ENCODE measurements around the gene METTL8. TPM values are rescaled to one million over a fixed set of nuclear protein-coding genes. Genes with fewer than 3 reads are reported as not detected.

The METTL8 gene, protein sequence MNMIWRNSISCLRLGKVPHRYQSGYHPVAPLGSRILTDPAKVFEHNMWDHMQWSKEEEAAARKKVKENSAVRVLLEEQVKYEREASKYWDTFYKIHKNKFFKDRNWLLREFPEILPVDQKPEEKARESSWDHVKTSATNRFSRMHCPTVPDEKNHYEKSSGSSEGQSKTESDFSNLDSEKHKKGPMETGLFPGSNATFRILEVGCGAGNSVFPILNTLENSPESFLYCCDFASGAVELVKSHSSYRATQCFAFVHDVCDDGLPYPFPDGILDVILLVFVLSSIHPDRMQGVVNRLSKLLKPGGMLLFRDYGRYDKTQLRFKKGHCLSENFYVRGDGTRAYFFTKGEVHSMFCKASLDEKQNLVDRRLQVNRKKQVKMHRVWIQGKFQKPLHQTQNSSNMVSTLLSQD
- total RNA-seq (2014; rRNA removed; shearing (Covaris generic)): 28.9 and 43.2 TPM in 2 replicates

DNA sequence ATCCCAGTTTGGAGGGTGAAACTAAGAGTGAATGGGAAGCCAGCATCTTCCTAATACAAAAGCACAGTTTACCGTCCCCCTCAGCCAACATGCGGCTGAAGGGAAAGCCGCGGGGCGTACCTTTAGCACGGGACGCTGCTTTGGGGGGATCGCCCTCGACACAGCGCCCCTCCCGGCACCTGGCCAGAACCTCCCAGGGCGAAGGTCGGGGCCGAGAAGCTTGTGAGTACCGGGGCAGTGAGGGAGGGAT lies at the start of gene METTL8:
Gene METTL8 (minus strand): TSS at position 228 of the 250 bp plus-strand sequence. CDS start 41,805 bp downstream, outside the sequence.
- Histone ChIP-seq H3K4me3 (ENCODE audit: insufficient read depth, low read depth, low read length) (peak within 1 kb of the TSS; percentile 85), H3K27me3 (ENCODE audit: control insufficient read depth, insufficient read depth, low read length) (no peaks in the 10 kb centered on the region), H3K36me3 (replicated peaks; ENCODE audit: control insufficient read depth, insufficient read depth, low read length) (peaks cover 9% of the 10 kb centered on the region)
- no peak for DNase-seq

DNA sequence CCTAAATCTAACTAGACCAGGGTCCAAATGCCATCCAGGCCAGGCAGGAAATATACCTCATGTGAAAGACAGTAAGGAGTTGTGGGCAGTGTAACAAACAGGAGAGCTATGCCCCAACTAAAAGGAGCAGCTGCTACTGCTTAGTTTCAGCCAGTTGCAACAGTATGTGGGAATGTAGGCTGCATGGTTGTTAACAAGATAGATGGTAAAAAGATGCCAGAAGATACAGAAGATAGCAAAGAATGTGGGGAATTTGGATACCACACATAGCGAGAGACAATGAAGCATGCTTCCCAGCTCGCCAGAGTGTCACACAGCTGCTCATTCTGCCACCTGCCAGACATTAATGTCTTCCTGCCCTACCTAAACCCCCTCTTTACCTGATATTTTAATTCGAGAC lies 49.1 kb upstream of the METTL8 start:
- H3K27me3 ChIP-seq (ENCODE audit: control insufficient read depth, insufficient read depth, low read length): no peaks in the 10 kb centered on the region
- no peak for DNase-seq
- no peak overlapping the region for H3K4me3 ChIP-seq (ENCODE audit: insufficient read depth, low read depth, low read length)
- peaks cover 3% of the 10 kb centered on the region; the same call in 1 of the 2 replicates for H3K36me3 ChIP-seq (replicated peaks; ENCODE audit: control insufficient read depth, insufficient read depth, low read length)

DNA sequence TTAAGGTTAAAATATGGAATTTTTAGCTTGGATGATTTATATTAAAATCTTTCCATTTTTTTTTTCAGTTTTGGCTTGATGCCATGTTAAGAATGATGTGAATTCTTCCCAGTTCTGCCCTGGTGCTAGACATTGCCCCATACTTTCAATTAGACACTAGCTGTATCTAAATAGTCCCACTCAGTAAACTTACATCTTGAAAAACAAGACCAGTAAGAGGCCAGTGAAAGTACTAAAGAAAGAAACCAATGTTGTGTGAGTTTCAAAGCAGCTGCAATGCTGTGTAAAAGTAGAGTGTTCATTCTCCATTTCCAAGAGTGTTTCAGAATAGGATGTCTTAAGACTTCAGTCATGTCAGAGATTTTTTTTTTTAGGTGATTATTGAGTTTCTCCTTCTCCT lies 48.5 kb upstream of the METTL8 start:
- Histone ChIP-seq H3K36me3 (replicated peaks; ENCODE audit: control insufficient read depth, insufficient read depth, low read length) (peaks cover 3% of the 10 kb centered on the region; the same call in 1 of the 2 replicates), H3K4me3 (ENCODE audit: insufficient read depth, low read depth, low read length) (no peak overlapping the region), H3K27me3 (ENCODE audit: control insufficient read depth, insufficient read depth, low read length) (no peaks in the 10 kb centered on the region)
- DNase-seq: no peak

DNA sequence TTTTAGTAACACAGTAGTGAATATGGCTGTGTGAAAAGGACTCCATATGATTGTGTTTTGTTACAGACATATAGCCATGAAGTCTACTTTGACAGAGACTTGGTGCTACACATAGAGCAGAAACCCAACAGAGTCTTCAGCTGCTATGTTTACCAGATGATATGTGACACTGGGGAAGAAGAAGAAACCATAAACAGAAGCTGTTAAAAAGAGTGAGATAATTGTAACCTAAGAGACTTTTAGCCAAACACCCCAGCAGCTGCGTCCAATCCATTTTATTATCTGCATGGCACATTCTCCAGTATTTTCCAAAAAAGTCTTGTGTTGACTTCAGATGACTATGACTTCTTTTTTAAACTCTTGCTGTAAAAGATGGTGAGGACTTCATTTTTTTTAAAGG lies 47.1 kb upstream of the METTL8 start:
- no peak overlapping the region for H3K4me3 ChIP-seq (ENCODE audit: insufficient read depth, low read depth, low read length)
- no peaks in the 10 kb centered on the region for H3K27me3 ChIP-seq (ENCODE audit: control insufficient read depth, insufficient read depth, low read length)
- peaks cover 3% of the 10 kb centered on the region; the same call in 1 of the 2 replicates for H3K36me3 ChIP-seq (replicated peaks; ENCODE audit: control insufficient read depth, insufficient read depth, low read length)
- DNase-seq: no peak

DNA sequence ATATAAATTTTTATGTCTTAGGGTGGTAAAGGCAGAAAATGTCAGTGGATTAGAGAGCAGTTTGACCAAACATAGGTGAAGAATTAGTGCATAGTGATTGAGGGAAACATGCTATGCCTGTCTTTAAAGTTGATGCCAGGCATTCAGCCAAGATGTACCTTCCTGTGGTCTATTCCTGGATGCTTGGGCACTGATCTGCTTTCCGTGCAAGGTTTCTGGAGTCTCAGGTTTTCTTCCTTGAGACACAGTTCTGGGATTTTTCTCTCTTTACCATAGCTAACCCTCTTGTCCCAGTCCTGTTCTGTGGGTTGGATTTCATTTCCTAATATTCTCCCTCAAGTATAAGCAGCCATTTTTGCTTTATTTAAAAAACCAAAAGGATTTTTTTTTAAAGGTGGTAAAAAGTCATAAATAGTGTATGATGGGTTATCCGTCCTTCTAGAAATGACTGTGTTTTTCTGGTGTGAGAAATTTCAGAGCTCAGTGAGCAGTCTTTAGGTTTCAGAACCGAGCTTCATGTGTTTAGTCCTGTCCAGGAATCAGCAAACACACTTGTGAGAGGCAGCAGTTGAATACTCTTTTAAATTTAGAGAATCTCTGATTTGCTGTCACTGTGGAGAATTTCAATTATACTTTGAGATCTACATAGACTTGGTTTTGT lies 45.5 kb upstream of the METTL8 start:
- no peak for DNase-seq
- Histone ChIP-seq H3K36me3 (replicated peaks; ENCODE audit: control insufficient read depth, insufficient read depth, low read length) (peaks cover 6% of the 10 kb centered on the region), H3K4me3 (ENCODE audit: insufficient read depth, low read depth, low read length) (no peak overlapping the region), H3K27me3 (ENCODE audit: control insufficient read depth, insufficient read depth, low read length) (no peaks in the 10 kb centered on the region)

DNA sequence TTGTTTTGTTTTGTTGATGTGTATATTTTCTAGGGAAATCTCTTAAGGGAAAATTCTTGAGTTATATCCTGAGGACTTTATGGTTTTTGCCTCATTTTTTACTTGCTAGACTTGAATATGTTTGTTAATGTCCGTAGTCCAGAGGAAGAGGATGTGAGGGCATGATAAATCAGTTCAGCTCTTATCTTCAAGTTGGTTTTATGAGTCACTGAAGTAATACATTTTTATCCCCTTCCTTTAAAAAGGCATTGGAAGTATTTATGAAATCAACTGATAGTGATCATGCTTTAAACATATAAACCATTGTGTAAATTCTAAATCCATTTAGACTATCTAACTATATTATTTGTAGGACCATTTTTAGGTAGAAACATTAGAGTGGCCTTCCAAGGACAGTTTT lies 44.6 kb upstream of the METTL8 start:
- no peak for DNase-seq

DNA sequence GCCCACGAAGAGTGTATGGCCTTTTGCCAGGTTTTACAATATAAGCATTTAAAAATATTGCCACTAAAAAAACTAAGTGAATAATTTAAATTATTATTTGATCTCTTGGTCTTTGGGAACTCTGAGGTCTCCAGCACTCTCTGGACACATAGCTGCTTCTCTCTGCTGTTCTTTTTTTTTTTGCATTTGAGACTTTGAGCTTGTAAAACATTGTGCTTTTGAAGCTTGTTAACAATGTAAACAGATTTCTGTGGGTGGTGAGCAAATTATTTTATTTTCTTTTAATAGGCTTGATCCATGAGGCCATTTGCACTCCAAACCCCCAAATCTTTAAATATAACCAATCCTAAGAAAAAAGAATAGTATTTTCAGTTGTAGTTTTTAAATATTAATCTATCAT lies 42.2 kb upstream of the METTL8 start:
- H3K27me3 ChIP-seq (ENCODE audit: control insufficient read depth, insufficient read depth, low read length): no peaks in the 10 kb centered on the region
- H3K4me3 ChIP-seq (ENCODE audit: insufficient read depth, low read depth, low read length): no peak overlapping the region
- H3K36me3 ChIP-seq (replicated peaks; ENCODE audit: control insufficient read depth, insufficient read depth, low read length): peaks cover 9% of the 10 kb centered on the region
- DNase-seq: no peak

More for the DNA sequence above, 44.6 kb upstream of the METTL8 start:
- Histone ChIP-seq H3K36me3 (replicated peaks; ENCODE audit: control insufficient read depth, insufficient read depth, low read length) (peaks cover 9% of the 10 kb centered on the region), H3K27me3 (ENCODE audit: control insufficient read depth, insufficient read depth, low read length) (no peaks in the 10 kb centered on the region), H3K4me3 (ENCODE audit: insufficient read depth, low read depth, low read length) (no peak overlapping the region)

DNA sequence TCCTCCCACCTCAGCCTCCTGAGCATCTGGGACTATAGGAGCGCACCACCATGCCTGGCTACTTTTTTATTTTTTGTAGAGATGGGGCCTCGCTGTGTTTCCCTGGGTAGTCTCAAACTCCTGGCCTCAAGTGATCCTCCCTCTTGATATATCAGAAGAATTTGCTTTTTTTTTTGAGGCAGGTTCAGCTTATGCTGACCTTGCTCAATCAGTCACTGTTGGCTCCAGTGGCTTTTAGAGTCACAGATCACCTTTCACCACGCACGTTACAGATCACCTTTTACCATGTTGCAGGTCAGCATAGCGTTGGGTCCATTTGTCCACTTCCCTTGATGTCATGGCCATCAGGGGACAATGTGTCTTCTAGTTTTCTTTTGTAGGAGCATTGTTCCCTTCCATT lies 36.3 kb upstream of the METTL8 start:
- Histone ChIP-seq H3K36me3 (replicated peaks; ENCODE audit: control insufficient read depth, insufficient read depth, low read length) (peaks cover 14% of the 10 kb centered on the region), H3K4me3 (ENCODE audit: insufficient read depth, low read depth, low read length) (no peak overlapping the region), H3K27me3 (ENCODE audit: control insufficient read depth, insufficient read depth, low read length) (no peaks in the 10 kb centered on the region)
- DNase-seq: no peak

DNA sequence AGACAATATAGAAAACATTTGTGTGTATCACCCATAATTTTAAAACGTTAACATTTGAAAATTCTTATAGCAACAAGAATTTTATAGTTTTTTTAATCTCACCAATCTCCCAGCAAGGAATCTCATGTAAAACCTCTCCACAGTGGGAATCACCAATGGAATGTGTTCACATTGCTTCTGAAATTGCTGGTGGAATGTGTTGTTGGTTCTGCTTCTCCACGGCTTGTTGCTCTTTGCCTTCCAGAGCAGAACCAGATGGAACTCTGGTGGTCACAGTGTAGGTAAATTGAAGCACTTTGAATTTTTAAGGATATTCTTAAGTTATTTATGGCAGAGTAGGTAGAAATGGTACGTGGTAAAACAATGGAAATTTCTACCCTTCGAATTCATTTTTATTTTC lies 35.4 kb upstream of the METTL8 start:
- no peak for DNase-seq
- Histone ChIP-seq H3K4me3 (ENCODE audit: insufficient read depth, low read depth, low read length) (no peak overlapping the region), H3K27me3 (ENCODE audit: control insufficient read depth, insufficient read depth, low read length) (no peaks in the 10 kb centered on the region), H3K36me3 (replicated peaks; ENCODE audit: control insufficient read depth, insufficient read depth, low read length) (peaks cover 10% of the 10 kb centered on the region)

DNA sequence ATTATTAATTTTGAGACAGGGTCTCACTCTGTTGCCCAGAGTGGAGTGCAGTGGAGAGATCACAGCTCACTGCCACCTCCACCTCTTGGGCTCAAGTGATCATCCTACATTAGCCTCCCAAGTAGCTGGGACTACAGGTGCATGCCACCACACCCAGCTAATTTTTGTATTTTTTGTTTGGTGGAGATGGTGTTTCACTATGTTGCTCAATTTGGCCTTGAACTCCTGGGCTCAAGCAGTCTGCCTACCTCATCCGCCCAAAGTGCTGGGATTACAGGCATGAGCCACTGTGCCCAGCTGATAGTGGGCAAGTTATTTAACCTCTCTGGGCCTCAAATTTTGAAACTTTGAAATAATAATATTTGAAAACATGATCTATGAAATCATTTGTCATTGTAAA lies 26.7 kb upstream of the METTL8 start:
- Histone ChIP-seq H3K36me3 (replicated peaks; ENCODE audit: control insufficient read depth, insufficient read depth, low read length) (no peaks in the 10 kb centered on the region; the same call in none of the 2 replicates), H3K4me3 (ENCODE audit: insufficient read depth, low read depth, low read length) (no peak overlapping the region), H3K27me3 (ENCODE audit: control insufficient read depth, insufficient read depth, low read length) (no peaks in the 10 kb centered on the region)
- DNase-seq: no peak

DNA sequence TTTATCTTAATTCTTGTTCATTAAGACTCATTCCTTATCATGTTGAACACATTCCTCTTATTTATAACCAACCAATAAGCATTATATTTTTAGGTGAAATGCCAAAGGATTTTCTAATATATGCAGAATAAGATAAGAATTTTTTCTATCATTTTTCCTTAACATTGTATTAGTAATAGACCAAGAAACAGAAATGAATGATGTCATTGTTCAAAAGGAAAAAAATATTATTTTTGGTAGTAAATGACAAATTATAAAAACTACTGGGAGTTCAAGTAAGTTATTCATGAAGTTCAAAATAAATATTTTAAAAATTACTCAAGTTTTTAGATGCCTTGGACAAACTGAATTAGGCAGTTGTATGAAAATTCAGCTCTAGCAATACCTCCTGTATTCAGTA lies 25.7 kb upstream of the METTL8 start:
- Histone ChIP-seq H3K36me3 (replicated peaks; ENCODE audit: control insufficient read depth, insufficient read depth, low read length) (no peaks in the 10 kb centered on the region; the same call in none of the 2 replicates), H3K27me3 (ENCODE audit: control insufficient read depth, insufficient read depth, low read length) (no peaks in the 10 kb centered on the region), H3K4me3 (ENCODE audit: insufficient read depth, low read depth, low read length) (no peak overlapping the region)
- no peak for DNase-seq

DNA sequence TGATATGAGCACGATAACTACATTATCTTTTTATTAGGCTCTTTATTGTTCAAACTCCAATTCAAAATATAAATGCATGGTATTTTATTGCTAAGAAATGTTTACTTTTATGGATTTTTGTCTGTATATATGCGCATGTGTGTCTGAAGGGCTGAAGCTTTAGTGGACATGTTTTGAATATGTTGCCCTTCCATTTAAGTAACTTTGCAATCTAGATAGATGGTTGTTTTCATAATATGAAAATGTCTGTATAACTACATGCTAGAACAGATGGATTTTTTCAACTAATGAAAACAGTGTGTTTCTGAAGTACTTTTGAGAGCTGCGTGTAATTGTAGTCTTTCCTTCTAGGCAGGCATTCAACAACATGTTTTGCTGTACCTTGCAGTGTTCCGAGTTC lies 19.0 kb upstream of the METTL8 start:
- Histone ChIP-seq H3K36me3 (replicated peaks; ENCODE audit: control insufficient read depth, insufficient read depth, low read length) (peaks cover 18% of the 10 kb centered on the region), H3K4me3 (ENCODE audit: insufficient read depth, low read depth, low read length) (no peak overlapping the region)
- DNase-seq: no peak

DNA sequence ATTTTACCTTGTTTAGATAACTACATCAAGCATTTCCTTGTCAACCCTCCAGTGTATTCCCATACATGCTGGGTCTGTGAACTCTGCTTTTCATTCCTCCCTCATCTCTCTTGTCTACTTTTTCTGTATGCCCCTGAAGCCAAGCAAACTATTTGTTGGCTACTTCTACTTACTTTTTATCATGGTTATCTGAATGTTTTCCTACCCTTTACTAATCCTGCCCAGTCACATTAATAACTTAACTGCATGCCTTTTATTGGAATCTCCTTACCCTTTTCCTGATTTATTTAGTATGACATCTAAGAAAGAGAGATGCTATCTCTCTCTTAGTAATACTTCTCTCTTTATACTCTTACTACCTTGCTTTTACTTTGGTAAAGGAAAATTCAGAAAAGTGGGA lies 17.3 kb upstream of the METTL8 start:
- peaks cover 20% of the 10 kb centered on the region for H3K36me3 ChIP-seq (replicated peaks; ENCODE audit: control insufficient read depth, insufficient read depth, low read length)
- no peaks in the 10 kb centered on the region for H3K27me3 ChIP-seq (ENCODE audit: control insufficient read depth, insufficient read depth, low read length)
- DNase-seq: no peak
- H3K4me3 ChIP-seq (ENCODE audit: insufficient read depth, low read depth, low read length): no peak overlapping the region

More for the DNA sequence above, 19.0 kb upstream of the METTL8 start:
- H3K27me3 ChIP-seq (ENCODE audit: control insufficient read depth, insufficient read depth, low read length): no peaks in the 10 kb centered on the region

DNA sequence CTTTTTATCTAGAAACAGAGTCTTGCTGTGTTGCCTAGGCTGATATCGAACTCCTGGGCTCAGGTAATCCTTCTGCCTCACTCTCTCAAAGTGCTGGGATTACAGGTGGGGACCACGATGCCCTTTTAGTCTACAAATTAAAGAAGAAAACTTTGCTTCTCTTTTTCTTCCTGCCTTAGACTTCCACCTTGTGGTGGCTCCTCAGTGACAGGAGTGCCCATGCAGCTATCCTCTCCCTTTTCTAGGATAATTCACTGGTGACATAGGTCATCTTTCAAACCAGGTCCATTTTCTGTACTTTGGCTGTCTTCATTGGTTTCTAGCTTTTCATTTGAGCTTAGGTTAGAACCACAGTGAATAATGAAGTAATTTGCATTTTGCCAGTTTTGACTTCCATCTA lies 13.9 kb upstream of the METTL8 start:
- no peak overlapping the region for H3K4me3 ChIP-seq (ENCODE audit: insufficient read depth, low read depth, low read length)
- no peaks in the 10 kb centered on the region for H3K27me3 ChIP-seq (ENCODE audit: control insufficient read depth, insufficient read depth, low read length)
- H3K36me3 ChIP-seq (replicated peaks; ENCODE audit: control insufficient read depth, insufficient read depth, low read length): peaks cover 19% of the 10 kb centered on the region
- DNase-seq: no peak

DNA sequence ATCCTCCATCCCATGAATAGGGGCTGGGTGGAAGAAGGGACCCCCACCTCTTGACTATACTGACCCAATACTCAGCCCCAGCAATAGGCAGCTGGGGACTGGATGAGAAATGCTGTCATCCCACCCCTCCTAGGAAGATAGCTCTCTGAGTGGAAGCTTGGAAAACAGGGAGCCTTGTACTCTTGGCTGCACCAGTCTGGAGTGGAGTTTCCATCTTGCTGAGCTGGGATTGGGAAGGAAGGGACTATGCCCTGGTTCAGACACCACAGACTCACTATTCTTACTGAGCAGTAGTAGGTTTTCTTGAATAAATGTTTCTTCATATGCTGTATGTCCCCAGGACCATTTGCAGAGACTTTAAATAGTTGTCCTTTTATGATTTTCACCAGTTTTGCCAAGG lies 7.7 kb upstream of the METTL8 start:
- no peak overlapping the region for H3K4me3 ChIP-seq (ENCODE audit: insufficient read depth, low read depth, low read length)
- no peaks in the 10 kb centered on the region for H3K27me3 ChIP-seq (ENCODE audit: control insufficient read depth, insufficient read depth, low read length)
- no peak for DNase-seq
- peaks cover 17% of the 10 kb centered on the region for H3K36me3 ChIP-seq (replicated peaks; ENCODE audit: control insufficient read depth, insufficient read depth, low read length)
